Measurements from ENCODE around the gene SLN. TPM values are rescaled to one million over a fixed set of nuclear protein-coding genes. Genes with fewer than 3 reads are reported as not detected.

The SLN gene
- total RNA-seq, 2 experiments from 2014 or later: not detected

DNA sequence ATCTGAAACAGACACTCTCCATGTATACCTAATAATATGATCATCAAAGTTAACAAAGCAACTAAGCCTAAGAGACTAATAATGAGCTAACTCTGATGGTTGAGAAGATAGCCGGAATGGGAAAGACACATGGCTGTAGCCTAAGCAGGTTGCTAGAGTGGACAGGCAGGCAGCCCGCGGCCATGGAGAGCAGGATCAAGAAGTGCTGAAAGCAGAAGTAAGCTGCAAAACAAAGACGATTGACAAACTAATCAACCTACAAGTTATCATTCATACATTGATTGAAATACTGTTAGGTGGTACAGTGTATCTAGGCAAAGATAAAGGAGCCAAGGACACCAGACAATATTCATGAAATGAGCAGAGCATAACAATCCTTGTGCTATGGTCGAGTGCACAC lies 29.3 kb downstream of the SLN start:
- H3K4me3 ChIP-seq (ENCODE audit: low read length): no peak overlapping the region
- CTCF ChIA-PET: interaction anchor here (1.1 kb wide), 1 partner anchor 57 kb away, joined by 3 read pairs; no protein-coding TSS in a partner anchor
- H3K27ac ChIP-seq (ENCODE audit: low read depth in 1 of 2, low read length in 2 of 2): no peak overlapping the region
- Mint-ChIP-seq H3K36me3 (ENCODE audit: low read depth) (no peaks in the 10 kb centered on the region), H3K27ac (no peak overlapping the region), H3K4me1 (ENCODE audit: low read depth) (no peaks in the 10 kb centered on the region), H3K27me3 (peaks cover 6% of the 10 kb centered on the region), H3K9me3 (no peaks in the 10 kb centered on the region), H3K4me3 (no peak overlapping the region)
- POLR2A ChIA-PET: no interaction called here
- H3K9me3 ChIP-seq (ENCODE audit: control insufficient read depth in 1 of 2, insufficient read depth in 1 of 2, low read length in 2 of 2): no peaks in the 10 kb centered on the region
- no peaks in the 10 kb centered on the region for H3K4me1 ChIP-seq (ENCODE audit: insufficient read depth, low read length)
- TF ChIP-seq CTCF (IDR thresholded peaks at IDR 0.05): no peak
- intact Hi-C loops (cut with DNase I, micrococcal nuclease): loop anchor here in 1 of 2 experiments (10.0 kb wide), 1 partner anchor 212 kb away; no protein-coding TSS in a partner anchor
- DNase-seq (no peak), ATAC-seq (ENCODE audit: poor library complexity) (no peak)
- no peaks in the 10 kb centered on the region for H3K36me3 ChIP-seq (ENCODE audit: insufficient read depth, low read length)
- H3K27me3 ChIP-seq (ENCODE audit: control insufficient read depth in 1 of 2, insufficient read depth in 2 of 2, low read length in 2 of 2): no peaks in the 10 kb centered on the region

DNA sequence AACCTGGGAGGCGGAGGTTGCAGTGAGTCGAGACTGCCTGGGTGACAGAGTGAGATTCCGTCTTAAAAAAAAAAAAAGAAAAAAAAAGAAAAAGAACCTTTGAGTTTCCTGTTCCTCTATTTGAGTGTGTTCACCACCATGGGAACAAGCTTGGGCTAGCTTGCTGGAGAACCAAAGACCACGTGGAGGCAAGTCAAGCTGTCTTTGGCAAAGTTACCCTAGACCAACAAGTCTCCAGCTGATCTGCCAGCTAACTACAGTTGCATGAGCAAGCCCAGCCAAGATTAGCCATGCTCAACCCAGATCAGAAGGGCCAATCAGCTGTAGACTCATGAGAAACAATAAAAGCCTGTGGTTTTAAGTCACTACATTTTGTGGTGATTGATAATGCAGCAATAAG lies 29.7 kb downstream of the SLN start:
- ATAC-seq (ENCODE audit: poor library complexity) (no peak), DNase-seq (no peak)
- CTCF ChIA-PET: no interaction called here
- intact Hi-C loops (cut with DNase I, micrococcal nuclease): loop anchor here in 1 of 2 experiments (10.0 kb wide), 1 partner anchor 213 kb away; no protein-coding TSS in a partner anchor
- Histone ChIP-seq H3K9me3 (ENCODE audit: control insufficient read depth in 1 of 2, insufficient read depth in 1 of 2, low read length in 2 of 2) (no peaks in the 10 kb centered on the region), H3K27me3 (ENCODE audit: control insufficient read depth in 1 of 2, insufficient read depth in 2 of 2, low read length in 2 of 2) (no peaks in the 10 kb centered on the region), H3K4me1 (ENCODE audit: insufficient read depth, low read length) (no peaks in the 10 kb centered on the region), H3K27ac (ENCODE audit: low read depth in 1 of 2, low read length in 2 of 2) (no peak overlapping the region), H3K36me3 (ENCODE audit: insufficient read depth, low read length) (no peaks in the 10 kb centered on the region), H3K4me3 (ENCODE audit: low read length) (no peak overlapping the region)
- POLR2A ChIA-PET: no interaction called here
- H3K27me3 Mint-ChIP-seq: peaks cover 6% of the 10 kb centered on the region
- H3K4me1 Mint-ChIP-seq (ENCODE audit: low read depth): no peaks in the 10 kb centered on the region
- H3K9me3 Mint-ChIP-seq: no peaks in the 10 kb centered on the region
- no peaks in the 10 kb centered on the region for H3K36me3 Mint-ChIP-seq (ENCODE audit: low read depth)
- no peak overlapping the region for H3K4me3 Mint-ChIP-seq
- H3K27ac Mint-ChIP-seq: no peak overlapping the region
- no peak for TF ChIP-seq CTCF (IDR thresholded peaks at IDR 0.05)

- H3K9me3 ChIP-seq (ENCODE audit: control insufficient read depth in 1 of 2, insufficient read depth in 1 of 2, low read length in 2 of 2): no peaks in the 10 kb centered on the region
- no peaks in the 10 kb centered on the region for H3K27me3 ChIP-seq (ENCODE audit: control insufficient read depth in 1 of 2, insufficient read depth in 2 of 2, low read length in 2 of 2)
- H3K4me3 ChIP-seq (ENCODE audit: low read length): no peak overlapping the region
- no peak for DNase-seq
- no peak for ATAC-seq (ENCODE audit: poor library complexity)
- Mint-ChIP-seq H3K27ac (no peak overlapping the region), H3K36me3 (ENCODE audit: low read depth) (no peaks in the 10 kb centered on the region), H3K9me3 (no peaks in the 10 kb centered on the region), H3K4me3 (no peak overlapping the region), H3K27me3 (peaks cover 12% of the 10 kb centered on the region), H3K4me1 (ENCODE audit: low read depth) (no peaks in the 10 kb centered on the region)
- no peaks in the 10 kb centered on the region for H3K36me3 ChIP-seq (ENCODE audit: insufficient read depth, low read length)
- ChIA-PET POLR2A (no interaction called here), CTCF (no interaction called here)
- intact Hi-C loops (cut with DNase I, micrococcal nuclease): loop anchor here in 1 of 2 experiments (10.0 kb wide), 1 partner anchor 215 kb away; no protein-coding TSS in a partner anchor
- H3K27ac ChIP-seq (ENCODE audit: low read depth in 1 of 2, low read length in 2 of 2): no peak overlapping the region
- H3K4me1 ChIP-seq (ENCODE audit: insufficient read depth, low read length): no peaks in the 10 kb centered on the region
- no peak for TF ChIP-seq CTCF (IDR thresholded peaks at IDR 0.05)
Observed at GRCh38 chr11:107679255-107680024, 32.4 kb downstream of the SLN start.

Data from CD4-positive, alpha-beta T cell (primary cell).